Coronary artery (tissue), 2 donors: ENCODE data around the gene PRDM12.

Experiments used
- DNase-seq: peaks from one replicate; pipeline ENCODE4 v3.0.0-alpha.2; 2017; ENCODE audit warnings: low spot score
- H3K27ac ChIP-seq, 2 donors: fragments of 200-600 bp; sonication (generic); one replicate each; pipeline ENCODE4 v1.5.1; 2016 to 2019
- H3K4me3 ChIP-seq: fragments of 200-600 bp; sonication (generic); 2 replicates; pipeline ENCODE4 v1.5.1; 2016; ENCODE audit warnings: mild to moderate bottlenecking, moderate library complexity
- TF ChIP-seq, protein P1 (sequence below): fragments of 200-600 bp; sonication (generic); IDR thresholded peaks from one replicate; pipeline ENCODE4 v1.5.1; 2019; ENCODE audit warnings: antibody characterized with exemption

PRDM12 gene

DNA sequence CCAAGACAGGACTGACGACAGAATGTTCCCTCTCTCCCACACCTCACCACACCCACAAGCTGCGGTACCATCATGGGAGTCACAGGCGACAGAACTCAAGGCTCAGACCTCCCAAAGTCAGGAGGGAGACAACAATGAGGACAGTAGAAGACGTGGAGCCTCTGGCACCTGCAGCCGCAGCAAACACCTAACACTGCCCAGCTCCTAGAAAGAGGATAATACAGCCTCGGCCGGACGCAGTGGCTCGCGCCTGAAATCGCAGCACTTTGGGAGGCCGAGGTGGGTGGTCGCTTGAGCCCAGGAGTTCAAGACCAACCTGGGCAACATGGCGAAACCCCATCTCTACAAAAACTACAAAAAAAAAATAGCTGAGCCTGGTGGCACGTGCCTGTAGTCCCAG is 13.2 kb upstream of the PRDM12 start:
- H3K27ac ChIP-seq: no peak overlapping the region
- H3K4me3 ChIP-seq: no peak overlapping the region
- DNase-seq: no peak
- TF ChIP-seq, protein P1, sequence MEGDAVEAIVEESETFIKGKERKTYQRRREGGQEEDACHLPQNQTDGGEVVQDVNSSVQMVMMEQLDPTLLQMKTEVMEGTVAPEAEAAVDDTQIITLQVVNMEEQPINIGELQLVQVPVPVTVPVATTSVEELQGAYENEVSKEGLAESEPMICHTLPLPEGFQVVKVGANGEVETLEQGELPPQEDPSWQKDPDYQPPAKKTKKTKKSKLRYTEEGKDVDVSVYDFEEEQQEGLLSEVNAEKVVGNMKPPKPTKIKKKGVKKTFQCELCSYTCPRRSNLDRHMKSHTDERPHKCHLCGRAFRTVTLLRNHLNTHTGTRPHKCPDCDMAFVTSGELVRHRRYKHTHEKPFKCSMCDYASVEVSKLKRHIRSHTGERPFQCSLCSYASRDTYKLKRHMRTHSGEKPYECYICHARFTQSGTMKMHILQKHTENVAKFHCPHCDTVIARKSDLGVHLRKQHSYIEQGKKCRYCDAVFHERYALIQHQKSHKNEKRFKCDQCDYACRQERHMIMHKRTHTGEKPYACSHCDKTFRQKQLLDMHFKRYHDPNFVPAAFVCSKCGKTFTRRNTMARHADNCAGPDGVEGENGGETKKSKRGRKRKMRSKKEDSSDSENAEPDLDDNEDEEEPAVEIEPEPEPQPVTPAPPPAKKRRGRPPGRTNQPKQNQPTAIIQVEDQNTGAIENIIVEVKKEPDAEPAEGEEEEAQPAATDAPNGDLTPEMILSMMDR: no peak

DNA sequence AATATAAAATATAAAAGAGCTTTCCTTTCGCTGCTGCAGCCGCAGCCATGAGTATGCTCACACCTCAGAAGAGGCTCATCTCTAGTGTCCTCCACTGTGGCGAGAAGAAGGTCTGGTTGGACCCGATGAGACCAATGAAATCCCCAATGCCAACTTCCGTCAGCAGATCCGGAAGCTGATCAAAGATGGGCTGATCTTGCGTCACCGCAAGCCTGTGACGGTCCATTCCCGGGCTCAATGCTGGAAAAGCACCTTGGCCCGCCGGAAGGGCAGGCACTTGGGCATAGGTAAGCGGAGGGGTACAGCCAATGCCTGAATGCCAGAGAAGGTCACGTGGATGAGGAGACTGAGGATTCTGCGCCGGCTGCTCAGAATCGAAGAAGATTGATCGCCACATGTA is 12.6 kb upstream of the PRDM12 start:
- DNase-seq: no peak
- TF ChIP-seq, protein P1: no peak

DNA sequence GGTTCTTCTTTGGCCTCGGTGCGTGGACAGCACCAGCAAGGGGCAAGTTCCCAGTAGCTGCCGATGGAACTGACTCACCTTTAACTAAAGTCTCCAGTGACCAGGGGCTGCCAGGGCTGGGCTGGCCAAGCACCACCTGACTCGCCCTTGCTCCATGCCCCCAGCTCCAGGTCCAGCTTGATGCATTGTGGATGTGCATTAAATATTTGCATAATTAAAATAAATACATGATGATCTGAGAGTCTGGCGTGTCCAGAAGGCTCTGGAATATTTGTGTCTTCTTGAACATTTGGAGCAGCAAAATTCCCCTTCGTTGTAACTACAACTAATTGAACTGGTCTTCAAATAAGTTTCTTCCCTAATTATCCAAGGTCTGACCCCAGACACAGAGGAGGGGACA is 9.5 kb upstream of the PRDM12 start:
- H3K4me3 ChIP-seq: no peak overlapping the region
- no peak for DNase-seq
- TF ChIP-seq, protein P1: no peak
- H3K27ac ChIP-seq: no peak overlapping the region

More for the DNA sequence above, 12.6 kb upstream of the PRDM12 start:
- H3K4me3 ChIP-seq: no peak overlapping the region
- H3K27ac ChIP-seq: no peak overlapping the region

DNA sequence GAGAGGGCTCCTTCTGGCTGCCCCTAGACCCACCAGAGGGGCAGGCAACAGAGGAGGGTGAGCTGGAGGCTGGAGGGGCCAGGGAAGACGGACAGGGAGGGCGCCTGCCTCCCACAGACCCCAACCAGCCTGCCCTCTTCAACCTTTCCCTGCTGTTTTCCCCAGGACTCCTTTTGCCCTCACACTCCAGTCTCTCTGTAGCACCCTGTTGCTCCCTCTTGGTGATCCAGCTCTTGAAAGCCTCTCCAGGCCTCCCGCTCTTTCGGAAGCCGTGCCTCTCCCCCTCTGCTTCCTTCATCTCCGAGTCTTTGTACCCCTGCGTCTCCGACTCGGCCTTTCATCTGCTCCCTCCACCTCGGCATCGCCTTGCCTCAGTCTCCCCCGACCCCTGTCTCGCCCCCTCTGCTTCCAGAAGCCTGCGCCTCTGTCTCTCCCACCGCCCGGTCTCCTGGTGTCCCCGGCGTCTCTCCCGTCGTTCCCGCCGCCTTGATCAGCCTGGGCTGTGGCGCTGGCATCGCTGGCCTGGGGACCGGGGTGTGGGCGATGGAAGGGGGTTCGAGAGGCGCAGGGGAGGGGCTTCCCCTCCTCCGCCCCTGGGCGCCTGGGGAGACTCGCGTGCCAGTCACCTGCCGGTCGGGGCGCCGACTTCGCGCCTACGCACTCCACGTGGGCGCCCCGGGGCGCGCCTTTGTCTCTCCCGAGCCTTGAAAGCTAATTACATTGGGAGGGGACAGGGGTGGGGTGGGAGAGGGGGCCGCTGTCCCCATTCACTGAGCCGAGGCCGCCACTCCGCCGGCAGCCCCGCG is 5.3 kb upstream of the PRDM12 start:
- Histone ChIP-seq H3K4me3 (peak overlapping the region; percentile 72), H3K27ac (no peak overlapping the region)
- DNase-seq: no peak
- TF ChIP-seq, protein P1: no peak

DNA sequence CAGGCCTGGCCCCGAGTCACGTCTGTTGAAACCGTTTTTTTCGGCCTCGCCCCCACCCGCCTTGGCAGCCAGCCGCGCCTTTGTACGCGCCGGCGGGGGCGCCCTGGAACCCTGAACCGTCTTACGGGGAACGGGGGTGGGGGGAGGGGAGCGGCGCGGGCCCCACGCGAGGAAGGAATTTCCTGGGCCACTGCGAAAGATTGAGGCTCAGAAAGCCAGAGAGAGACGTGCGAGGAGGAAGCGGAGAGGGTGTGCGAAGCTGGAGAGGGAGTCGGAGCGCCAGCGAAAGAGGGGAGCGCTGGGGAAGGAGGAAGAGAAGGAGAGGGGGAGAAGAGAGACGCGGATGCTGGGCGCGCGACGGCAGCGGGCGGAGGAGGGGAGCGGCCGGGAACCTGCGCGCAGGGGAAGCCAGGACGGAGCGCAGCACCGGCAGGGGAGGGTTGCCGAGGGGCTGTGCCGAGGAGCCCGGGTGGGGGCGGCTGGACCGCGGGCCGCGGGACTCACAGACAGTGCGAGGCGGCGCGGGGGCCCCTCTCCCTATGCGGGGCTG is 4.6 kb upstream of the PRDM12 start:
- H3K4me3 ChIP-seq: peak overlapping the region; percentile 72
- no peak for DNase-seq
- TF ChIP-seq, protein P1: no peak
- H3K27ac ChIP-seq: no peak overlapping the region

DNA sequence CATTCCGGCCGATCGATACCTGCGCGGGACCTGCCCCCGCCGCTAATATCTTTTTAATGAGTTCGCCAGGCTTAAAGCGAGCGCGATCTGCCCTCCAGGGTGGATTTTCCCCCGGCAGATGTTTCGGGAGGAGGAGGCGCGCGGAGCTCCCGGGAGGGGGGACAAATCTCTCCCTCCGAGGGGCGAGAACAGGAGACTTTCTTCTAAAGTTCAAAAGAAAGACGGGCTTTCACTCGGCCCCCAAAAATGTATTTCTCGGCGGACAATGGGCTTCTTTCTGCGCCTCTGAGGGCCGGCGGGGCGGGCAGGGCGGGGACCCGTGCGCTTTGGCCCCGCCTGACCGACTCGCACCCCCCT is 4.1 kb upstream of the PRDM12 start:
- DNase-seq: no peak
- Histone ChIP-seq H3K27ac (no peak overlapping the region), H3K4me3 (peak overlapping the region; percentile 72)
- TF ChIP-seq, protein P1: no peak
